GM21723 (cell line): ENCODE results near the gene S100A3.
"Not testable (repeated sequence)": the region's sequence is repeated elsewhere in the genome, so short reads cannot be mapped to it uniquely, and the experiment has no call there.

Source experiments
- ATAC-seq: cut with Tn5 transposase; IDR thresholded peaks from one replicate; pipeline ENCODE4 v1.9.1; 2021; ENCODE audit warnings: mild to moderate bottlenecking, moderate library complexity; ENCODE audit not compliant: unreplicated experiment

S100A3 gene, protein sequence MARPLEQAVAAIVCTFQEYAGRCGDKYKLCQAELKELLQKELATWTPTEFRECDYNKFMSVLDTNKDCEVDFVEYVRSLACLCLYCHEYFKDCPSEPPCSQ

DNA sequence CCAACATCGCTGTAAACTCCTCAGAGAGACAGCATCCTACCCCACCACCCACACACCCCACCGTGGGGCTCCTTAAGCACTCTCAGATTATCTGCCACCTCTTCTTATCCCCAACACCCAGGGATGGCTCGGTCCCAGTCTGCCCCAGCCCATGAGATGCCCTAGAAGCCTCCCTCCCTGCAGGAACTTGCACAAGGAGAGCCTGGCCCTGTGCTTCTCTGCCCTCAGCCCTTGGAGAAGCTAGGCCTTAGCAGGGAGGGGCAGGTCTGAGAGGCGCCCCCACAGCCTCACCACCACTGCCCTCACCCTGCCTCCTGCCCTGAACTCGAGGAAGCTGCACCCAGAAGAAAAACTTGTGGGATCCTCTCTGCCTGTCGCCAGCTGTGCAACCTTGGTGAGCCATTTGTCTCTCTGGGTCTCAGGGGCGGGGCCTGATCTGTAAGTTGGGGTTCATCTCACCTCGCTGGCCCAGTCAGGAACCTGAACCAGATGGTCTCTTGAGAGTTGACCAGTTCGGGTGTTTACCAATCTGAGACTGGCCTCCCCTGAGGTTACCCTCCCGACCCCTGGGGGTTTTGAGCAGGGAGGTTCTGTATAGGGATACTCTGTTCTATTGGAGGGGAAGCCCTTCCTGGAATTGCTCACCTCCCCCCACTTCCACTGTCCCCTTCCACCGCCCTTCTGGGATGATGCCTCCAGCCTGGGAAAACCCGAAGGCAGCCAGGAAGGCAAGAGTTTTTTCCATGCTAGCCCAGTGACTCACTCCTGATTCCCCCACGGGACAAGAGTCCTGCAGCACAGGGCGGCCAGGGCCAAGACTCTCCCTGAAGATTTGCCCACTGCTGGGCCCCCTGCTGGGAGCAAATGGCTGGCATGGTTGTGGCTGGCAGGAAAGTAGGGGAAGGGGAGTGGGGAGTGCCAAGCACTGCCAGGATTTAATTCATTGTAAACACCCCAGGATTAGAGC is at the start of gene S100A3:
TSS of gene S100A3 (minus strand) at position 537 of the 967 bp plus-strand sequence. CDS start 773 bp downstream, outside the sequence.
- ATAC-seq: no peak

DNA sequence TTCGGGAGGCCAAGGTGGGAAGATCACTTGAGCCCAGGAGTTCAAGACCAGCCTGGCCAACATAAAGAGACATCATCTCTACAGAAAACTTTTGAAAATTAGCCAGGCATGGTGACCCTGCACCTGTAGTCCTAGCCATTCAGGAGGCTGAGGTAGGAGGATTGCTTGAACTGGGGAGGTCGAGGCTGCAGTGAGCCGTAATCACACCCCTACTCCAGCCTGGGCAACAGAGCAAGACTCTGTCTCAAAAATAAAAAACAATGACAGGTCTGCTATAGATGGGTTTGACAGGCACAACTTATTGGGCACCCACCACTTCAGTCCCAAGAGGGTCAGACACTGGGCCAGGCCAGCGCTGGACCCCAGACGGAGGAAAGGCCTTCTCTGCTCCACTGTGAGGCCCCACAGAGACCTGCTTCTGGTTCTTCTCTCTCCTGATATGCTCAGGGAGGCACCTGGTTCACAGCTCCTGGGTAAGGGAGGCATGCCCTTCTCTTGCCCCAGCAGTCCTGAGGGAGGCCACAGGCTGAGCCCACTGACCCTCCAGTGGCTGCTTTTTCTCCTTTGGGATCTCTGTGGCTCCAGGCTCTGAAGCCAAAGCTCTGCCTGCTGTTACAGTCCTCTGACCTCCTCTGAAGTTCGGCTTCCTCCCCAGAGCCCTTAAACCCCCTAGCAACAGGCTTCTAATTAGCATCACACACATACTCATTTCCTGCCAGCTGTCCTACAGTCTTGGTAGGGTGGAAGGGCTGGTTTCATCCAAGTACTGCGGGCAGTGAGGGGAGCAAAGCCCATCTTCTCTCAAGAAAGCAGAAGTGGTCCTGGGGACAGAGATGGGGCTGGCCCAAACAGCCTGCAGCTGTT is 49.5 kb upstream of the S100A3 start:
- peak; percentile 99 for ATAC-seq

DNA sequence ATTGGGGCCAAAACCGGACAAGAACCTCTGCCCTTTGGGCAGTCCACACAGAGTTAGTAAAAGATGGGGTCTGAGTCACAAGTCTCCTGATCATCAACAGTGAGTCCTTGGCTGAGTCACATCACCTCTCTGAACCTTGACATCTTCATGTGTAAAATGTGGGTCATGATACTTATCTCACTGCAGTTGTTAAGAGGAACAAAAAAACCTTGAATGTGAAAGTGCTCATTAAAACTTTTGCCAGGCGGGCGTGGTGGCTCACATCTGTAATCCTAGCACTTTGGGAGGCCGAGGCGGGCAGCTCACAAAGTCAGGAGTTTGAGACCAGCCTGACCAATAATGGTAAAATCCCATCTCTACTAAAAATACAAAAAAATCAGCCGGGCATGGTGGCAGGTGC is 48.1 kb upstream of the S100A3 start:
- ATAC-seq: no peak

DNA sequence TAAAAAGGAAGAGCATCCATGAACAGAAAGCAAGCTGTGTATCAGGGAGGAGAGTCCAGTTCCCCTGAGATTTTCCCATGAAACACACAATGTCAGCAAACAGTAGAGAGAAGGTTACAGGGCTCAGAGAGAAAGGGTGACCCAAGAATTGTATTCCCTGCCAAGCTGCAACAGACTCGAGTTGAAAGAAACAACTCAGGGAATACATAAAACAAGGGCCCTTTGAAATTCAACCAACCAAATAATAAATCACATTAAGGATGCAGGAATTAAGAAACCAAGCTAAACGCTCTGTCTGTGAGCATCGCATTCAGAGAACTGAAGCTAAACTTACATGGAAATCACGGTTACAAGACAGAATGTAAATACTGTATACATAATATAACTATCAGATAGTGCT is 43.7 kb upstream of the S100A3 start:
- no peak for ATAC-seq

DNA sequence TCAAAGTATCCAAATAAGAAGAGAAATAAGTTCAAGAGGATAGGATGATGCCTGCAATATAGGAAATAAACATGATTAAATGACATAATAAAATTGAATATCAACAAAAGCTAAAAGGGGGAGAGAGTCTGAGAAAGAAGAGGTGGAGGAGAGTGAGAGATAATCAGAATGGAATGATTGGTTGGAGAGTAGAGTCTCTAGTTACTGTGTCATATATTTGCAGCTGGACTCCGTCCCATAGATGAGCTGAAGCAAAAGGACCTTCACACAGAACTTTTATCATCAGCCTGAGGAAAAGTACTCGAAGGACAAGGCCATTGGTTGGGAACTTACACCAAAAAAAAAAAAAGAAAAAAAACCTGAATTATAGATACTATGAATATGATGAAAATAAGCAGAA is 39.4 kb upstream of the S100A3 start:
- no peak for ATAC-seq

DNA sequence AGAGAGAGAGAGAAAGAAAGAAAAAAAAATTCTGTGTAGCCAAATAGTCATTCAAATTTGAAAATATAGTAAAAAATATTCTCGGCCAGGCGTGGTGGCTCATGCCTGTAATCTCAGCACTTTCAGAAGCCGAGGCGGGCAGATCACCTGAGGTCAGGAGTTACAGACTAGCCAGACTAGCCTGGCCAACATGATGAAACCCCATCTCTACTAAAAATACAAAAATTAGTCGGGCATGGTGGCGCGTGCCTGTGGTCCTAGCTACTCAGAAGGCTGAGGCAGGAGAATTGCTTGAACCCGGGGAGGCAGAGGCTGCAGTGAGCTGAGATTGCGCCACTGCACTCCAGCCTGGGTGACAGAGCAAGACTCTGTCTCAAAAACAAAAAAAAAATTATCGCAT is 39.0 kb upstream of the S100A3 start:
- ATAC-seq: not testable (repeated sequence)

DNA sequence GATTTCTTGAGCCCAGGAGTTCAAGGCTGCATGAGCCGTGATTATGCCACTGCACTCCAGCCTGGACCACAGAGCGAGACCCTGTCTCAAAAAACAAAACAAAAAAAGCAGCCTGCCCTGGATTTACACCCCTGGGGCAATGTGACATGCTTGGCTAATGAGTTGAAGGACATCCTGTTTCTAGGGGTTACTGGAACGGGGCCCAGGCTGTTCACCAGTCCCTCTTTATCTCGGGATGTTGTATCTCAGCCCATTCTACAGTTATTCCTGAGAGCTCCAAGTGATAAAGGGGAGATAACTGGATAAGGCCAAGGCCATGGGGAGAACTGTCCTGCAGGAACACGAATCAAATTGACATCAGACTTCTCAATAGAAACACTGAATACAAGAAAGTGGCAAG is 38.3 kb upstream of the S100A3 start:
- ATAC-seq: no peak

DNA sequence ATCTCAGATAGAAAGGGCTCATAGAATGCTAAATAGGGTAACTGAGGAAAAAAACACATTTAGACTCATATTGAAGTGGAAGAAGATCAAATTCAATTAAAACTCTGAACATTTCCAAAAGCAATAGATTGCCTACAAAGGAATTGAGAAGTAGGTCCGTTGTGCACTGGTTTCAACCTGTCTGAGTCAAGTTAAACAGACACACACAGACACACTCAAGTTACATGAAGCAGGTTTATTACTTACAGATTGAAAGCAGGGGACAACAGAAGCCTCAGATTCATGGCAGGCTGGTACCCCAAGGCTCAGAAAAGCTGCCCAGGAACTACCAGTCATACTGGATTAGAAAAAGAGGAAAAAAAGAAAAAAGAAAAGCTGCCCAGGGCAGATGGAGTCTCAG is 37.3 kb upstream of the S100A3 start:
- no peak for ATAC-seq

DNA sequence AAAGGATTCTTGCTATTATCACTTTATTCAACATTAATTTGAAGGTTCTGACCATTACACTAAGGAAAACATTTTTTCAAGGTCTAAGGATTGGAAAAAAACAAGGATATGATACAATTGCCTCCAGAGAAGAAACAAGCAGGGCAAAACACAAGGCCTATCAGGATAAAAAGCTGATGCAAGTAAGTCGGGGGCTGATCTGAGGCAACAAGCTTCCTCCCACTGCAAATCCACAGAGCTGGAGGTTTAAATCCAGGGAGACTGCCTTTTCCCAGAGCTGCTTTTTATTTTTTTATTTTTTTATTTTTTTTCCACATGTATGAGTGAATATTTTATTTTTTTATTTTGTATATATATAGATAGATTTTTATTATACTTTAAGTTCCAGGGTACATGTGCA is 35.9 kb upstream of the S100A3 start:
- ATAC-seq: no peak

DNA sequence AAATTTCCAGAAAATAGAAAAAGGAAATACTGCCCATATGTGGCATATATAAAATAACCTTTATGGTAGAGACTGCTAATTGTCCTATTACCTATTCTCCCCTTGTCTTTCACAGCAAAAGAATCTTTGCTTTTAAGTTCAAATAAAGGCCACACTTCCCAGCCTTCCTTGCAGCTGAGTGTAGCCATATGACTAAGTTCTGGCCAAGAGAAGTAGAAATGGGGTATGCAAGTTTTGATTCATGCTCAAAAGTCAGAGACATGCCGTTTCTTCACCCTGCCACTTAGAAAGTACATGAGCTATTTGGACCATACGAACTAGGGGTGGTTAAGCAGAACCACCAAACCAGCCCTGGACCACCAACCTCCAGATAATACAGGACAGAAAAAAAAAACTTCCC is 34.9 kb upstream of the S100A3 start:
- ATAC-seq: no peak

DNA sequence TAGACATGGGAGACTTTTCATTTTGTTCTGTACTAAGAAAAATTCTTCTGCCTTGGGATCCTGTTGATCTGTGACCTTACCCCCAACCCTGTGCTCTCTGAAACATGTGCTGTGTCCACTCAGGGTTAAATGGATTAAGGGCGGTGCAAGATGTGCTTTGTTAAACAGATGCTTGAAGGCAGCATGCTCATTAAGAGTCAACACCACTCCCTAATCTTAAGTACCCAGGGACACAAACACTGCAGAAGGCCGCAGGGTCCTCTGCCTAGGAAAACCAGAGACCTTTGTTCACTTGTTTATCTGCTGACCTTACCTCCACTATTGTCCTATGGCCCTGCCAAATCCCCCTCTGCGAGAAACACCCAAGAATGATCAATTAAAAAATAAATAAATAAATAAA is 34.5 kb upstream of the S100A3 start:
- not testable (repeated sequence) for ATAC-seq

DNA sequence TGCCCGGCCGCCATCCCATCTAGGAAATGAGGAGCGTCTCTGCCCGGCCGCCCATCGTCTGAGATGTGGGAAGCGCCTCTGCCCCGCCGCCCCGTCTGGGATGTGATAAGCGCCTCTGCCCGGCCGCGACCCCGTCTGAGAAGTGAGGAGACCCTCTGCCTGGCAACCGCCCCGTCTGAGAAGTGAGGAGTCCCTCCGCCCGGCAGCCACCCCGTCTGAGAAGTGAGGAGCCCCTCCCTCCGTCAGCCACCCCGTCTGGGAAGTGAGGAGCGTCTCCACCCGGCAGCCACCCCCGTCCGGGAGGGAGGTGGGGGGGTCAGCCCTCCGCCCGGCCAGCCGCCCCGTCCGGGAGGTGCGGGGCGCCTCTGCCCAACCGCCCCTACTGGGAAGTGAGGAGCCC is 33.8 kb upstream of the S100A3 start:
- not testable (repeated sequence) for ATAC-seq

DNA sequence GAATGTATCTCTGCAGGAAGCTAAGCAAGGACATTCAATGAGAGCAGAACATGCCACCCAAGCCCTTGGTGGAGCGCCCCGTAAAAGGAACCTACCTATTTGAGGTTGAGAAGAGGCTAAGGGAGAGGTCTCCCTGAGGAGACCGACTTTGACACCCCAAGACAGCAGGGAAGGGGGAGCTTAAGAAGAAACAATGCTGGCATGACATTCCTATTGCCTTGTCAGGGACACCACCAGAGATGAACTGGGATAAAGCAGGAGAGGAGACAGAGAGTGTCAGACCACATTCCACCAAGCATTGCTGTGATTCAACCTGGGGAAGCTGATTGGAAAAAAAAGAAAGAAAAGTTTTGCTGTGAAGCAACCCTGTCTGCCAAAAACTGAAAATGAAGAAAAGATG is 29.9 kb upstream of the S100A3 start:
- no peak for ATAC-seq

DNA sequence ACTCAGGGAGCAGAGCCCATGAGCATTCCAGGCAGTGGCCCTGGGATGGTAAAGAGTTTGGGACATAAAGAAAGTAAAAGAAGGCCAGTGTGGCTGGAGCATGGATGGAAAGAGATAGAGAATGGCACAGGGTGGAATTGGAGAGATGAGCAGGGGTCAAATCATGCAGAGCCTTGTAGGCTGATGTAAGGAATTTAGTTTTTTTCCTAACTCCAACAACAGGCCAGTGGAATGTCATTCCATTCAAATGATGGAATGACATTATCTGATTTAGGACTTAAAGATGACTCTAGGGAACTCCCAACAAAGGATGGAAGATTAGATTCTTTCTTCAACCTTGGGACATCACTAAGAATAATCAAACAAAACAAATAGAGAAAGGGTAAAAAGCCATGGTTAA is 29.4 kb upstream of the S100A3 start:
- no peak for ATAC-seq

DNA sequence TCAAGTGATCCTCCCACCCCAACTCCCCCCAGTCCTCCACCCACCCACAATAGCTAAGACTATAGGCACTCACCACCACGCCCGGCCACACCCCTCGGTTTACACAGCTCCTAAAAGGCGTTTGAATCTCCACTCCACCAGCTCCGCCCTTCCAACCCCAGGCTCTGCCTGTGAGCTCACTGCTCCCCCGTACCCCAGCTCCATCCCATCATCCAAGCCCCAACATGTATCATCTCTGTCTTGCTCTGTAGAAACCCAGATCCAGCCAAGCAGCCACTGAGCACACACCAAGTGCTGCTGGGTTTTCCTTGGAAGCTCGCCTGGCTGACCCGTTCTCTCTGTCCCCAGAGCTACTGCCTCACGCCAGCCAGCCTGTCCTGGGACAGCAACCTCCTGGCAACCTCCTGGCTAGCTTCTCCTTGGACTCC is 28.6 kb upstream of the S100A3 start:
- ATAC-seq: no peak

DNA sequence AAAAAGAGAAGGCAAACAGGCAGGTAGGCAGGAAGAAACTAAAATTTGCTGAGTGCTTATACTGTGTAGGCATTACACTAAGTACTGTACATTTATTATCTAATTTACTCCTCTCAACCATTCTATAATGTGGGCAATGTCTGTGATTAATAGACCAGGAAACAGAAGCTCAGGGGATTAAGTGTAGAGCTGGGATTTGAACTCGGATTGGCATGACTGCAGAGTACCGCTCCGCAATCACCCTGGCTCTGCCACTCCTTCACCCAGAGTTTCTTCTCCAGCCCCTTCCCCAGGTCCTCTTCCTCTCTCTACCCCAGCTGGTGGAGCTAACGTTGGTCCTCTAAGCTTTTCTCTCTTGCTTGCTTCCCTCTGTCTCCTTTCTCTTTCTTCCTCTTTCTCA is 28.1 kb upstream of the S100A3 start:
- ATAC-seq: no peak

DNA sequence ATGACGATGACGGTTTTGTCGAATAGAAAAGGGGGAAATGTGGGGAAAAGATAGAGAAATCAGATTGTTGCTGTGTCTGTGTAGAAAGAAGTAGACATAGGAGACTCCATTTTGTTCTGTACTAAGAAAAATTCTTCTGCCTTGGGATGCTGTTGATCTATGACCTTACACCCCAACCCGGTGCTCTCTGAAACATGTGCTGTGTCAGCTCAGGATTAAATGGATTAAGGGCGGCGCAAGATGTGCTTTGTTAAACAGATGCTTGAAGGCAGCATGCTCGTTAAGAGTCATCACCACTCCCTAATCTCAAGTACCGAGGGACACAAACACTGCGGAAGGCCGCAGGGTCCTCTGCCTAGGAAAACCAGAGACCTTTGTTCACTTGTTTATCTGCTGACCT is 26.4 kb upstream of the S100A3 start:
- not testable (repeated sequence) for ATAC-seq

DNA sequence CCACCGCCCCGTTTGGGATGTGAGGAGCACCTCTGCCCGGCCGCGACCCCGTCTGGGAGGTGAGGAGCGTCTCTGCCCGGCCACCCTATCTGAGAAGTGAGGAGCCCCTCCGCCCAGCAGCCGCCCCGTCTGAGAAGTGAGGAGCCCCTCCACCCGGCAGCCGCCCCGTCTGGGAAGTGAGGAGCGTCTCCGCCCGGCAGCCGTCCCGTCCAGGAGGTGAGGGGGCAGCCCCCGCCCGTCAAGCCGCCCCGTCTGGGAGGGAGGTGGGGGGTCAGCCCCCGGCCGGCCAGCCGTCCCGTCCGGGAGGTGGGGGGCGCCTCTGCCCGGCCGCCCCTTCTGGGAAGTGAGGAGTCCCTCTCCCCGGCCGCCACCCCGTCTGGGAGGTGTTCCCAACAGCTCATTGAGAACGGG is 26.0 kb upstream of the S100A3 start:
- not testable (repeated sequence) for ATAC-seq

DNA sequence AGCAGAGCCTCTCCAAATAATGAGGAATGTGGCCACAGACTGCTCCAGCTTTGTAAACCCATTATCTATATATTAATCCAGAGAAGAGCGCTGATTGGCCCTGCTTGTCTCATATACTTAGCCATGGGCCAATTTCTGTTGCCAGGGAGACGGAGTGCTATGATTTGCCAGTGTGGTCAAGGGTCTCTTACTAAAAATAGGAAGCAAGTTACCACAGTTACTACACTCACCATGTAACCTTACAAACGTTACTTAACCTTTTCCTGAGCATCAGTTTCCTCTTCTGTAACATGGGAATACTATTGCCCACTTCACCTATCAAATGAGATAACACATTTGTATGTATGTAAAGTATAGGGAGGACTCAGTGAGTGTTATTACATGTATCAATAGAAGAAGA is 24.3 kb upstream of the S100A3 start:
- no peak for ATAC-seq

DNA sequence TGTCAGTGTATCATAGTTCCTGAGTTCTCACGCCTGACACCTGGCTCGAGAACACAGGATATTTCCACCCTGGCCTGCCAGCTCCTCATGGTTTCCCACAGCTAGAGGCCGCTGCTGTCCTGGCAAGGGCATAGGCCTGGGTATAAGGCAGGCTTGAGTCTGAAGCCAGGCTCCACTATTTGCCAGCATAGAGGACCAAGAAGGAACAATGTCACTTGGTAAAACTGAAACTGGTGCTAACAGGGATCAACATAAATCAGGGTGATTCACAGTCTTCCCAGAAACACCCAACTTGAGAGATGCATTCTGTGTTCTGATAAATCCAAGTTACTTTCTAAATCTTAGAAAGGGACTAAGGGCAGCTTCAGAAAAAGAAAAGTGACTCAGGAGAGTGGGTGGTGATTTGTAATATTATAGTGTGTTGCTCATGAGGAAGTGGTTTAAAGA is 23.5 kb upstream of the S100A3 start:
- peak; percentile 78 for ATAC-seq

DNA sequence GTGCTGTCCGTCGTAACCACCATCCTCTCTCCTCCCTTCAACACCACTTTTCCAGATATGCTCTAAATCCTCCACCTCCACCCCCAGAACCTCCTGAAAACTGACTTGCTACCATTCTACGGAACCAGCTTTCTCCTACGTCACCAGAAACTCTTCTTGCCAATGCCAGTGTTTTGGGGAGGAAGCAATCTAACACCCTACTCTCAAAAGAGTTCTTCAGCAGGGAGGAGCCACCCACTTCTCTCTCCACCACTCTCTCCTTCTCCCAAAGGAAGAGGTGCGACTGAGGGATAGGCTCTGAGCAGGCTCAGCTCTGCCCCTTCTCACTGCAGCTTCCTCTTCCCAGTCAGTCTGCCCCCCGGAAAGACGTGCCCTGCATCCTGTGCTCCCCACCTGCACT is 22.6 kb upstream of the S100A3 start:
- ATAC-seq: no peak
